GM18873 (cell line): ENCODE measurements around the gene FHIT.

Experiments
- ATAC-seq: cut with Tn5 transposase; IDR thresholded peaks from one replicate; pipeline ENCODE4 v1.9.1; 2021; ENCODE audit warnings: mild to moderate bottlenecking, moderate library complexity, moderate number of reproducible peaks; ENCODE audit not compliant: unreplicated experiment, low FRiP score

The FHIT gene

GRCh38 chr3:60746695-60747416 lies 504.4 kb downstream of the FHIT start:
- ATAC-seq = no peak

DNA sequence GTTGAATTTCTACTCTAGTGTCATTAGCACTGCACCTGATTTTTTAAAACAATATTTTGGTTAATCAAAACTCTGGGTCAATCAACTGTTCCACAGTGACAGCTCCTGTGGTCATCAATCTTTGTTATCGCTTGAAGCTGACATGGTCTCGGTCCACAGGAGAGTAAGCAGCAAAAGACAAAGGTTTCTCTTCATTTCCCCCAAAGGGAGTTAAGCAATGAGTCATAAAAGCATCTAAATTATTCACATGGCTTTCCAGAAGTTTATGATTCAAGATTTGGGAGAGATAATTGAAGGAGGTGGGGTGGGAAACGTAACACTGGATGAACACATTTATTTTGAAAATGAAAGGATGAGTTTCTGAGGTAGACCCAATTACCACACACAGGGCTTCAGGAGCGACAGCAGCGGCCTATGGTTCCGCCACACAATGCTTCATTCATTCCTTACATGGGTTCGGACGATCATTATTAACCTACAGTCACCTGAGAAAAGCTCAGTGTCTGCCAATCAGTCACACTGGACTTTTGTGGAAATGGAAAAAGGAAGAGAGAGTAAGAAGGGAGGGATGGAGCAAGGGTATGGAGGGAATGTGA lies 505.1 kb downstream of the FHIT start:
- ATAC-seq = no peak

DNA sequence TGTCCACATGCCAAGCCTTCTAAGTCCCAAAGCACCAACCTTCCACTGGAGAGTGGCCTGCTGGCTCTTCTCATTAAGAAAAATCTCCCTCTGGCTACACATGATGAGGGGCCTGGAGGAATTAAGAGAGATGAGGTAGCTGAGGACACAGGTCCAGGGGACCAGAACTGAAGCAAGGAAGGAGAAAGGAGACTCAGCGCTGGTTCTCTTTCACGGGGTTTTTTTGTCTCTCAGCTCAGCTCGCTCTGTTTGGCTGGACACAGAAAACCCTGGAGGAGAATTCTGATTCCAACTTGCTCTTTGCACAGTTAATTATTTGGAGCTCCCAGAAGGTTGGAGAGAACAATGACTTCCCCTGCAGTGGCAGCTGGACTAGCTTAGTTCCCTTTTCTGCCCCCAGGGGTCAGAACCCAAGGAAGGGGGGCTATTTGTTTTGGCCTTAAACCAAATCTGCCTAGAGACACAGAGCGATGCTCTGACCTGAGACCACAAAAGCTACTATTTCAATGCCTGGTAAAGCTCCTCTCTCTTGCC lies 507.6 kb downstream of the FHIT start:
- ATAC-seq = no peak

DNA sequence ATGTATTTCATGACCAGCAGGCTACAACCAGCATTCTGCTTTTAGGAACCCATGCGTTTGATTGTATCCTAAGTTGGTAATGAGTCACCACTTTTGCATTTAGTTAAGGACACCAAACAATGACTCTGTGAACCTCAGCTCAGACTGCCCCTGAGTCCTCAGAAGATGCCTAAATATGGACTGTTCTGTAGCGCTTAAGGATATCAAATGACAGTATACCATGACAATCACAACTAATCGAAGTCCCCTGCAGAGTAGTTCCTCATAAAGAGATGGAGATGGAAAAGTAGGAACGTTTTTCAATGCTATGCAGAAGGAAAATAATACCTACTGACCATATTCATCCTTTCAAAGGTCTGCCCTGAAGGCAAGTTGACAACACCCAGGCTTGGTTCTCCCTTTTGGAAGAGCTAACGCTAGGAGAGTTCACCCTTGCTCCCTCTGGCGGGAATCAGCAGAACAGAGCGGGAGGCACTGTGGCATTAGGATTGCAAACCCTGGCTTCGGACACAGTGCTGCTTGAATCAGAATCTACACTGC lies 508.6 kb downstream of the FHIT start:
- ATAC-seq = no peak

GRCh38 chr3:60737633-60738399 lies 513.4 kb downstream of the FHIT start:
- ATAC-seq = no peak

DNA sequence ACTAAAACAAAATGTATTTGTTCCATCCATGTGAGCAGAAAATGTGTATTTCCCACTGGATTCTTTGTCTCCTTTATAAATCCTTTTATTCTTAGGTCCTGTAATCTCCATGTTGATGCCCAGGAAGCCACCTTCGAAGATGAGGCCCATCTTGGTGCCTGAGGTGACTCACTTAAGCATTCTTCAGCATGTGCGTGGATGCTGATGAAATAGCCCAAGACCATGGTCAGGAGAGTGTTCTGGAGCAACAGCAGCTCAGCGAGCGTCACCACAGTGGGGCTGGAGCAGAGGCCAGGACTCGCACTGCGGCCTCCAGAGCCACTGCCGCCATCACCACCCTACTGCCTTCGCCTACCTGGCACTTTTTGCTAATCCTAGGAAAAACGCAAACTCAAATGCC lies 520.9 kb downstream of the FHIT start:
- no peak for ATAC-seq

GRCh38 chr3:60729056-60729455 lies 522.2 kb downstream of the FHIT start:
- no peak for ATAC-seq

GRCh38 chr3:60728006-60728405 lies 523.2 kb downstream of the FHIT start:
- ATAC-seq = no peak

DNA sequence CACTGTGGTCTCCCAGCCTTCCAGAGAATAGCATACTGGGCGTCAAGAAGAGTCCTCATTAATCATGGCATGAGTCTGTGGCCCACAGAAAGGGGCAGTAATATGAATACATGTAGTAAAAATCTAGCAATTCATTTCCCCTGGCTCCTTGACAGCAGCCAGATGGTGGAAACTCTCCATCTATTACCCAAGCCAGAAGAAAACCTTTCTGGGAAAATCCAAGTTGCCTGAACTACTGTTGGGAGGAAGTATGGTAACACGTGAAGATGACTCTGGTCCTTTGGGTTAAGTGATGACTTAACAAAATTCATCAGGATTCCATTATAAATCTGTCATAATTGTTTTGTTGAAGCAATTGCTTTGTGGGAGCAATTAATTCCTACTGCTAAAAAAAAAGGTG lies 530.5 kb downstream of the FHIT start:
- ATAC-seq = no peak

DNA sequence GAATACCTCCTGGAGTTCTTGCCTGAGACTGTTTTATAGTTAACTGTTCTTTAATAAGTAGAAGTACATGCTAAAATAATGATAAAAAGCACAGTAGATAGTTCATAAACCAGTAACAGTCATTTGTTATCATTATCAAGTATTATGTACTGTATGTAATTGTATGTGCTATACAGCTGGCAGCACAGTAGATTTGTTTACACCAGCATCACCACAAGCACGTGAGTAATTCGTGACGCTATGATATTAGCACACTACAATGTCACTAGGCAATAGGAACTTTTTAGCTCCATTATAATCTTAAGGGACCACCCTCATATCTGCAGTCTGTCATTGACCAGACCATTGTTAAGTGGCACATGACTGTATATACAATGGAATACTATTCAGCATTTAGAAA lies 534.7 kb downstream of the FHIT start:
- no peak for ATAC-seq

- no peak for ATAC-seq
These were observed 542.9 kb downstream of the FHIT start for GRCh38 chr3:60708191-60708975.

DNA sequence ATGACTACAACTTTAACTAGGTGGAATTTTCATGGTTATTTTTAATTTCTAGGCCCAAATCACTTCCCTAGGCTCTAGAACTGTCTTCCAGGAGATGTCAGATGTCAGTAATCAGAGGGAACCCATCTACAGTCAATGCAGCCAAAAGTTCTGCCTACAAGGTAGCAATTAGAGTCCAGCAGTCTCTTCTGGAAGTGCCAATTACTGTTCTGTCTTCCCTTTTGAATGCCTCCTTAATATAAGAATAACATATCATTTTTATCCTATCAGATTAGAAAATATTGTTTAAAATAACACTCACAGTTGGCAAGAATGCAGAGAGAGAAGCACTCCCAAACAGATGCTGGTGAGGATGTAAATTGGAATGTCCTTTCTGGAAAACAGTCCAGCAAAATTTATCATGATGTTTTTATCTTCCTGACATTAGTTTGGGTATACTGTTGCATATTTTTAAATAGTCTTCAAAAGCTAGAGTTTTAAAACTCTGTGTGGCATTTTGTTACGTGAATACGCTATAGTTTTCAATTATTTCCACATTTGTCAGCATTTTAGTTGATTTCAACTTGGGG lies 543.7 kb downstream of the FHIT start:
- ATAC-seq = no peak

- ATAC-seq = no peak
These were observed 547.1 kb downstream of the FHIT start for GRCh38 chr3:60703956-60704736.

DNA sequence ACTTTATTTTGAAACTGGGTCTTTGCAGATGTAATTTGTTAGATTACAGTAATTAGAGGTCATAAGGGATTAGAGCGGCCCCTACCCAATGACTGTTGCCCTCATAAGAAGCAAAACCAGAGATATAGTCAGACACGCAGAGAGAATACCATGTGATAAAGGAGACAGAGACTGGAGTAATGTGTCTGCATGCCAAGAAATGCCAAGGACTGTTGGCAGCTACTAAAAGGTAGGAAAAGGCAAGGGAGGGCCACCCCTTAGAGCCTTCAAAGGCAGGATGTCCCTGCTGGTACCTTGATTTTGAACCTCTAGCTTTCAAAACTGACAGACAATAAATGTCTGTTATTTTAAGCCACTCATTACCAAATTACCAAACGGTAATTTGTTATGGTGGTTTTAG lies 548.2 kb downstream of the FHIT start:
- no peak for ATAC-seq

GRCh38 chr3:60698117-60698516 lies 553.1 kb downstream of the FHIT start:
- ATAC-seq = no peak

DNA sequence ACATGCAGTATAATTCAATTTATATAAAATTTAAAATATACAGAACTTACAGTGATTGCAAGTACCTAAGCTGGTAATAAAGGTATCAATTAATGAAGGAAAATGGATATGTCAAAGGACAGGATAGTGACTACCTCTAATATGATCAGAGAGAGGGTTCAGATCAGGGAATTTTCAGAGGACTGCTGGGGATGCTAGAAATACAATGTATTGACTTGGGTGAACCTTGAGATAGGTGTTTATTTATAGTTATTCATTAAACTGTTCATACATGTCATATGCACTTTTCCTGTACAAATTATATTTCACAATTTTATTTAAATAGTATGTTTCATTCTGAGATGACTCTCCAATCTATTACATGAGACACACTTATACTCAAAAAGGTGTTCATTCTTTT lies 554.1 kb downstream of the FHIT start:
- no peak for ATAC-seq

- no peak for ATAC-seq
These were observed 554.7 kb downstream of the FHIT start for GRCh38 chr3:60696428-60697125.

- ATAC-seq = no peak
These were observed 575.8 kb downstream of the FHIT start for GRCh38 chr3:60675424-60675823.

- no peak for ATAC-seq
These were observed 576.4 kb downstream of the FHIT start for GRCh38 chr3:60674870-60675269.
